K562 (cell line): Measurements from ENCODE around the gene PRR14. TPM values are rescaled to one million over a fixed set of nuclear protein-coding genes. Genes with fewer than 3 reads are reported as not detected.

Experiments
- ATAC-seq: fragments of 200-7000 bp; cut with Tn5 transposase; 3 replicates; pipeline ENCODE4 v1.9.1; 2020; ENCODE audit warnings: moderate library complexity
- BruUV-seq: library from RNA; stranded (reverse); fragments of 400-500 nt; replicated peaks from 2 replicates; lab custom pipeline; 2021; lab: Mats Ljungman, UMichigan
- CTCF ChIA-PET: fragments of 300-600 bp; formaldehyde crosslinking; extraction: SDS; loops from one replicate; lab custom pipeline; 2021; ENCODE audit warnings: low intra/inter-chr PET ratio; lab: Yijun Ruan, JAX
- POLR2A ChIA-PET: fragments of 300-600, 350-650 bp; sonication (Branson Sonifier 250); formaldehyde crosslinking; extraction: SDS; loops from one replicate; lab custom pipeline; 2021; ENCODE audit warnings: antibody characterized with exemption, inconsistent platforms; lab: Yijun Ruan, JAX
- DNase-seq, 4 experiments: peaks; one replicate each; pipeline versions ENCODE4 v3.0.0 to v3.0.0-alpha.2; 2011 to 2018; ENCODE audit warnings: low spot score in 3 of 4, mixed read lengths in 3 of 4; ENCODE audit errors: extremely low read depth in 1 of 4
- FAIRE-seq: peaks from 2 replicates; lab custom pipeline; 2011; peaks lifted over from hg19 to GRCh38; lab: Jason Lieb, UNC
- H2AFZ ChIP-seq: 2 replicates; pipeline ENCODE4 v1.6.0; 2011; ENCODE audit warnings: low read depth, low read length, control low read depth, inconsistent platforms
- H3K27ac ChIP-seq: fragments of 200-600 bp; 3 replicates; pipeline ENCODE4 v1.8.0; 2011; ENCODE audit warnings: low read depth, mild to moderate bottlenecking, control low read depth, inconsistent platforms, low read length, moderate library complexity, mixed read lengths; ENCODE audit errors: extremely low read depth
- H3K27me3 ChIP-seq, 2 experiments: fragments of 300-600 bp in 1 of 2; 2 replicates in 1 of 2; 3 replicates in 1 of 2; pipeline versions ENCODE4 v1.6.0 to v1.8.0; 2011; ENCODE audit warnings: inconsistent platforms in 2 of 2, low read length in 2 of 2, mild to moderate bottlenecking in 1 of 2, mixed read lengths in 1 of 2, moderate library complexity in 1 of 2; ENCODE audit not compliant: control insufficient read depth in 2 of 2, insufficient read depth in 2 of 2
- H3K36me3 ChIP-seq: fragments of 300-600 bp; 3 replicates; pipeline ENCODE4 v1.8.0; 2011; ENCODE audit warnings: mild to moderate bottlenecking, low read length, inconsistent platforms; ENCODE audit not compliant: control insufficient read depth, insufficient read depth
- H3K4me1 ChIP-seq, 2 experiments: fragments of 200-600 bp in 1 of 2; replicated peaks in 1 of 2; 2 replicates in 1 of 2; 3 replicates in 1 of 2; pipeline versions ENCODE4 v1.5.1 to v1.8.0; 2011; ENCODE audit warnings: inconsistent platforms in 2 of 2, low read length in 2 of 2, mild to moderate bottlenecking in 1 of 2, mixed read lengths in 1 of 2, moderate library complexity in 1 of 2; ENCODE audit not compliant: control insufficient read depth in 2 of 2, insufficient read depth in 2 of 2
- H3K4me2 ChIP-seq: 2 replicates; pipeline ENCODE4 v1.6.1; 2011; ENCODE audit warnings: low read length, control low read depth, inconsistent platforms, mixed read lengths; ENCODE audit not compliant: insufficient read depth
- H3K4me3 ChIP-seq: fragments of 200-600 bp; sonication (generic), shearing (Covaris generic); 2 replicates; pipeline ENCODE4 v1.5.1; 2016; ENCODE audit warnings: control low read depth, inconsistent platforms
- H3K79me2 ChIP-seq: fragments of 200-600 bp; 3 replicates; pipeline ENCODE4 v1.8.0; 2011; ENCODE audit warnings: low read length, inconsistent platforms; ENCODE audit not compliant: control insufficient read depth, insufficient read depth
- H3K9ac ChIP-seq, 2 experiments: 2 replicates each; pipeline versions ENCODE4 v1.6.0 to v1.6.1; 2011; ENCODE audit warnings: low read depth in 2 of 2, low read length in 2 of 2, control low read depth in 1 of 2, inconsistent platforms in 1 of 2, mild to moderate bottlenecking in 1 of 2, mixed read lengths in 1 of 2; ENCODE audit not compliant: insufficient read depth in 1 of 2
- H3K9me1 ChIP-seq: one replicate; pipeline ENCODE4 v1.6.0; 2011; ENCODE audit warnings: inconsistent platforms, mild to moderate bottlenecking, low read length, moderate library complexity; ENCODE audit not compliant: control insufficient read depth, insufficient read depth
- H3K9me3 ChIP-seq: replicated peaks from 2 replicates; pipeline ENCODE4 v1.5.1; 2011; ENCODE audit warnings: low read depth, low read length, inconsistent platforms; ENCODE audit not compliant: control insufficient read depth, insufficient read depth
- H4K20me1 ChIP-seq: replicated peaks from 2 replicates; pipeline ENCODE4 v1.6.1; 2011; ENCODE audit warnings: low read length, inconsistent platforms, mixed read lengths; ENCODE audit not compliant: control insufficient read depth, insufficient read depth
- ESRRB ChIP-seq: fragments of 250-450 bp; sonication (Bioruptor Pico); IDR thresholded peaks from 2 replicates; pipeline ENCODE4 v1.5.0; 2020; ENCODE audit warnings: mild to moderate bottlenecking, moderate library complexity, borderline replicate concordance
- FOXP1 ChIP-seq: sonication (generic); formaldehyde crosslinking; IDR thresholded peaks from 2 replicates; pipeline ENCODE4 v1.8.0; 2022; ENCODE audit warnings: mild to moderate bottlenecking, missing genetic modification reagents
- HMG20A ChIP-seq: fragments of 450-650 bp; formaldehyde crosslinking; conservative IDR thresholded peaks from 2 replicates; pipeline ENCODE4 v1.4.0; 2020; ENCODE audit warnings: mild to moderate bottlenecking, mixed read lengths
- HNRNPL ChIP-seq: fragments of 200-400 bp; formaldehyde crosslinking; IDR thresholded peaks from 2 replicates; pipeline ENCODE4 v1.6.1; 2017; ENCODE audit warnings: low read depth, mild to moderate bottlenecking, low read length
- NR4A1 ChIP-seq, 2 experiments: fragments of 250-450 bp in 1 of 2; fragments of 450-650 bp in 1 of 2; sonication (Bioruptor Pico) in 1 of 2; IDR thresholded peaks; 2 replicates each; pipeline versions ENCODE4 v1.4.0 to v1.6.1; 2016 to 2020; ENCODE audit warnings: mild to moderate bottlenecking in 2 of 2, missing compliant biosample characterization in 1 of 2, missing genetic modification characterization in 1 of 2, moderate library complexity in 1 of 2
- TARDBP ChIP-seq: fragments of 450-650 bp; IDR thresholded peaks from 2 replicates; pipeline ENCODE4 v1.6.1; 2016
- TOE1 ChIP-seq, 2 experiments: fragments of 450-650 bp in 1 of 2; sonication (generic) in 1 of 2; formaldehyde crosslinking in 1 of 2; IDR thresholded peaks; 2 replicates each; pipeline versions ENCODE4 v1.7.1 to v1.8.0; 2016 to 2022; ENCODE audit warnings: borderline replicate concordance in 2 of 2, mild to moderate bottlenecking in 2 of 2, antibody characterized with exemption in 1 of 2, inconsistent platforms in 1 of 2, low read depth in 1 of 2, missing genetic modification reagents in 1 of 2, moderate library complexity in 1 of 2
- TRIM28 ChIP-seq: fragments of 450-650 bp; IDR thresholded peaks from 2 replicates; pipeline ENCODE4 v1.6.1; 2017
- ZBTB34 ChIP-seq: fragments of 250-450 bp; sonication (Bioruptor Pico); IDR thresholded peaks from 2 replicates; pipeline ENCODE4 v1.8.0; 2021; ENCODE audit warnings: mild to moderate bottlenecking, moderate library complexity
- ZNF23 ChIP-seq: fragments of 250-450 bp; sonication (Bioruptor Pico); IDR thresholded peaks from 2 replicates; pipeline ENCODE4 v1.4.0; 2020; ENCODE audit warnings: mild to moderate bottlenecking
- ZNF395 ChIP-seq: fragments of 200-800 bp; sonication (Bioruptor generic); IDR thresholded peaks from 2 replicates; pipeline ENCODE4 v1.6.1; 2017; ENCODE audit warnings: missing genetic modification characterization, missing compliant biosample characterization
- WGBS: fragments of 100-300 bp; shearing (Covaris generic); methylation state at CpG from one replicate; pipeline ENCODE4 v1.1.6; 2016; ENCODE audit warnings: low coverage, mixed read lengths; ENCODE audit not compliant: insufficient coverage; ENCODE audit errors: missing lambda C conversion rate; 5-methylcytosine and 5-hydroxymethylcytosine counted together
- in situ Hi-C: fragments of 300-500 bp; cut with MboI; formaldehyde crosslinking; loops from 4 replicates; pipeline ENCODE4 v1.15.0; 2018; ENCODE audit warnings: inconsistent platforms, mixed read lengths
- intact Hi-C: fragments of 100-400 bp; cut with micrococcal nuclease; formaldehyde crosslinking; loops from 2 replicates; pipeline ENCODE4 v1.14.2; 2022
- polyA plus RNA-seq, 8 experiments: library from polyadenylated mRNA; depleted of rRNA in 4 of 8; stranded (reverse) in 5 of 8; unstranded in 3 of 8; fragments of >200 nt; fragmentation: Nextera tagmentation in 2 of 8; fragmentation: Illumina TruSeq in 1 of 8; extraction: Ambion mirVana in 2 of 8; extraction: Trizol in 1 of 8; gene quantifications; 2 replicates each; pipeline versions ENCODE4 v1.2.1 to v1.2.3, GENCODE V29; 2011 to 2014; ENCODE audit warnings: inconsistent platforms in 1 of 8, missing spikeins in 1 of 8
- total RNA-seq, 7 experiments: library from RNA; depleted of rRNA in 6 of 7; stranded (reverse); fragments of >200 nt in 6 of 7; fragmentation: Illumina TruSeq in 2 of 7; extraction: Trizol in 2 of 7; gene quantifications; 2 replicates each; pipeline versions ENCODE4 v1.2.1 to v1.2.3, GENCODE V29; 2011 to 2021; ENCODE audit warnings: low replicate concordance in 1 of 7
- TF ChIP-seq, protein P1 (sequence below): sonication (generic); formaldehyde crosslinking; IDR thresholded peaks from 2 replicates; pipeline ENCODE4 v1.8.1; 2023; ENCODE audit warnings: mild to moderate bottlenecking, missing genetic modification reagents
- TF ChIP-seq, protein P2 (sequence below): fragments of 450-650 bp; IDR thresholded peaks from 2 replicates; pipeline ENCODE4 v1.6.1; 2016; ENCODE audit warnings: mild to moderate bottlenecking

PRR14 gene
- total and polyA plus RNA-seq, 9 of the 15 experiments (the other 6 are each of a cell fraction or from before 2014, with no cell fraction given): 2.2 to 63.1 (median 11.5) TPM

- Histone ChIP-seq H3K27me3 (no peaks in the 10 kb centered on the region), H3K9me3 (no peaks in the 10 kb centered on the region), H3K27ac (peak overlapping the region; percentile 99), H2AFZ (no peak overlapping the region), H3K79me2 (peaks cover 48% of the 10 kb centered on the region), H3K4me2 (peak overlapping the region; percentile 89), H3K4me1 (peaks cover 20 to 60% of the 10 kb centered on the region in 2 experiments; a peak in 4 of 5 replicates), H3K36me3 (peaks cover 68% of the 10 kb centered on the region; the same call in 2 of the 3 replicates), H3K4me3 (peak overlapping the region; percentile 90), H3K9ac (peak overlapping the region; percentile 97), H3K9me1 (peaks cover 4% of the 10 kb centered on the region), H4K20me1 (0 out of 2 replicates have a peak, but pooled peaks cover 4% of the 10 kb centered on the region)
- BruUV-seq: TSS peak; percentile 20
- in situ Hi-C loops: no loop called here
- DNase-seq (peak in 1 of 4 experiments; percentile 9), FAIRE-seq (no peak), ATAC-seq (no peak)
- 54% methylated on average over 19 of the region's 21 CpGs for WGBS
- intact Hi-C loops: no loop called here
- POLR2A ChIA-PET: interaction anchor here (0.5 to 2.2 kb wide), 6 partner anchors 11 to 543 kb away, joined by 3 to 11 read pairs (median 4); no protein-coding TSS in a partner anchor
- CTCF ChIA-PET: no interaction called here
- TF ChIP-seq TRIM28 (no peak), ZNF23 (CRISPR knock-in tag) (no peak), TOE1 (IDR thresholded peaks at IDR 0.05; ENCODE audit: borderline replicate concordance) (no peak), TOE1 (CRISPR knock-in tag; IDR thresholded peaks at IDR 0.05; ENCODE audit: borderline replicate concordance, low read depth) (no peak), HNRNPL (no peak), ESRRB (CRISPR knock-in tag) (no peak), FOXP1 (CRISPR knock-in tag) (no peak), ZBTB34 (CRISPR knock-in tag) (no peak), TARDBP (no peak), HMG20A (no peak), NR4A1 (CRISPR knock-in tag; IDR thresholded peaks at IDR 0.05) (no peak), NR4A1 (tag; IDR thresholded peaks at IDR 0.05) (no peak), ZNF395 (CRISPR knock-in tag) (no peak)
- TF ChIP-seq, protein P1, sequence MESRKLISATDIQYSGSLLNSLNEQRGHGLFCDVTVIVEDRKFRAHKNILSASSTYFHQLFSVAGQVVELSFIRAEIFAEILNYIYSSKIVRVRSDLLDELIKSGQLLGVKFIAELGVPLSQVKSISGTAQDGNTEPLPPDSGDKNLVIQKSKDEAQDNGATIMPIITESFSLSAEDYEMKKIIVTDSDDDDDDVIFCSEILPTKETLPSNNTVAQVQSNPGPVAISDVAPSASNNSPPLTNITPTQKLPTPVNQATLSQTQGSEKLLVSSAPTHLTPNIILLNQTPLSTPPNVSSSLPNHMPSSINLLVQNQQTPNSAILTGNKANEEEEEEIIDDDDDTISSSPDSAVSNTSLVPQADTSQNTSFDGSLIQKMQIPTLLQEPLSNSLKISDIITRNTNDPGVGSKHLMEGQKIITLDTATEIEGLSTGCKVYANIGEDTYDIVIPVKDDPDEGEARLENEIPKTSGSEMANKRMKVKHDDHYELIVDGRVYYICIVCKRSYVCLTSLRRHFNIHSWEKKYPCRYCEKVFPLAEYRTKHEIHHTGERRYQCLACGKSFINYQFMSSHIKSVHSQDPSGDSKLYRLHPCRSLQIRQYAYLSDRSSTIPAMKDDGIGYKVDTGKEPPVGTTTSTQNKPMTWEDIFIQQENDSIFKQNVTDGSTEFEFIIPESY: no peak
- TF ChIP-seq, protein P2, sequence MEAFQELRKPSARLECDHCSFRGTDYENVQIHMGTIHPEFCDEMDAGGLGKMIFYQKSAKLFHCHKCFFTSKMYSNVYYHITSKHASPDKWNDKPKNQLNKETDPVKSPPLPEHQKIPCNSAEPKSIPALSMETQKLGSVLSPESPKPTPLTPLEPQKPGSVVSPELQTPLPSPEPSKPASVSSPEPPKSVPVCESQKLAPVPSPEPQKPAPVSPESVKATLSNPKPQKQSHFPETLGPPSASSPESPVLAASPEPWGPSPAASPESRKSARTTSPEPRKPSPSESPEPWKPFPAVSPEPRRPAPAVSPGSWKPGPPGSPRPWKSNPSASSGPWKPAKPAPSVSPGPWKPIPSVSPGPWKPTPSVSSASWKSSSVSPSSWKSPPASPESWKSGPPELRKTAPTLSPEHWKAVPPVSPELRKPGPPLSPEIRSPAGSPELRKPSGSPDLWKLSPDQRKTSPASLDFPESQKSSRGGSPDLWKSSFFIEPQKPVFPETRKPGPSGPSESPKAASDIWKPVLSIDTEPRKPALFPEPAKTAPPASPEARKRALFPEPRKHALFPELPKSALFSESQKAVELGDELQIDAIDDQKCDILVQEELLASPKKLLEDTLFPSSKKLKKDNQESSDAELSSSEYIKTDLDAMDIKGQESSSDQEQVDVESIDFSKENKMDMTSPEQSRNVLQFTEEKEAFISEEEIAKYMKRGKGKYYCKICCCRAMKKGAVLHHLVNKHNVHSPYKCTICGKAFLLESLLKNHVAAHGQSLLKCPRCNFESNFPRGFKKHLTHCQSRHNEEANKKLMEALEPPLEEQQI: no peak
Observed at GRCh38 chr16:30660424-30661261, 9.9 kb downstream of the PRR14 start.
